ENCODE data around the gene DKK1.

The DKK1 gene

GRCh38 chr10:52334595-52334994 is 20.5 kb downstream of the DKK1 start:
- no peak overlapping the region for H3K27ac ChIP-seq (ENCODE audit: insufficient read depth, low read length, poor library complexity, severe bottlenecking)
- H3K9me3 ChIP-seq (ENCODE audit: control insufficient read depth, low read length) = no peaks in the 10 kb centered on the region
- no peaks in the 10 kb centered on the region for H3K27me3 ChIP-seq (replicated peaks; ENCODE audit: control insufficient read depth, insufficient read depth, low read length, poor library complexity, severe bottlenecking)
- H3K4me1 ChIP-seq (ENCODE audit: control insufficient read depth, insufficient read depth, low read length, poor library complexity, severe bottlenecking) = no peaks in the 10 kb centered on the region
- no peak overlapping the region for H3K4me3 ChIP-seq (ENCODE audit: insufficient read depth, low read depth, low read length, poor library complexity, severe bottlenecking)
- H3K36me3 ChIP-seq (ENCODE audit: control insufficient read depth, insufficient read depth, low read length) = no peaks in the 10 kb centered on the region
- DNase-seq = no peak

- H3K4me3 ChIP-seq (ENCODE audit: insufficient read depth, low read depth, low read length, poor library complexity, severe bottlenecking) = no peak overlapping the region
- DNase-seq = no peak
- no peaks in the 10 kb centered on the region for H3K9me3 ChIP-seq (ENCODE audit: control insufficient read depth, low read length)
- no peaks in the 10 kb centered on the region for H3K4me1 ChIP-seq (ENCODE audit: control insufficient read depth, insufficient read depth, low read length, poor library complexity, severe bottlenecking)
- no peak overlapping the region for H3K27ac ChIP-seq (ENCODE audit: insufficient read depth, low read length, poor library complexity, severe bottlenecking)
- H3K27me3 ChIP-seq (replicated peaks; ENCODE audit: control insufficient read depth, insufficient read depth, low read length, poor library complexity, severe bottlenecking) = no peaks in the 10 kb centered on the region
- H3K36me3 ChIP-seq (ENCODE audit: control insufficient read depth, insufficient read depth, low read length) = no peaks in the 10 kb centered on the region
Measured at GRCh38 chr10:52335665-52336064, 21.6 kb downstream of the DKK1 start.

- no peaks in the 10 kb centered on the region for H3K27me3 ChIP-seq (replicated peaks; ENCODE audit: control insufficient read depth, insufficient read depth, low read length, poor library complexity, severe bottlenecking)
- H3K36me3 ChIP-seq (ENCODE audit: control insufficient read depth, insufficient read depth, low read length) = no peaks in the 10 kb centered on the region
- no peak for DNase-seq
- no peak overlapping the region for H3K4me3 ChIP-seq (ENCODE audit: insufficient read depth, low read depth, low read length, poor library complexity, severe bottlenecking)
- H3K4me1 ChIP-seq (ENCODE audit: control insufficient read depth, insufficient read depth, low read length, poor library complexity, severe bottlenecking) = no peaks in the 10 kb centered on the region
- no peaks in the 10 kb centered on the region for H3K9me3 ChIP-seq (ENCODE audit: control insufficient read depth, low read length)
- H3K27ac ChIP-seq (ENCODE audit: insufficient read depth, low read length, poor library complexity, severe bottlenecking) = no peak overlapping the region
Measured at GRCh38 chr10:52337225-52337624, 23.1 kb downstream of the DKK1 start.

DNA sequence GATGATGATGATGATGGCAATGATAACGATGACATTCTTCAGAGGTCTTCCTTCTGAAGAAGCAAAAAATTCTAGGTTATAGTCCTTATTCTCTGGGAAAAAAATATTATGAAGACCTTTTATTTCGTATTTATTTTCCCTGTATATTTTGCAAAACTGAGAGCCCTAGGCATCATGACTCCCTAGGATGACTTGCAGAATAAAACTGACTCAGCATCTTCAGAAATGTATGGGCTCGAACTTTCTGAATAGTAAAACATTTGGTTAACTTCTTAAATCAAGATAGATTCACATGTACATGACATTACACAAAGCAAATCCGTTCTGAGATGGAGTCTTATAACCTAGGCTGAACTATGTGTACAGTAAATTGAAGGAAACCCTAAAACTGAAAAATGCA is 29.4 kb downstream of the DKK1 start:
- no peak for DNase-seq
- Histone ChIP-seq H3K27ac (ENCODE audit: insufficient read depth, low read length, poor library complexity, severe bottlenecking) (no peak overlapping the region), H3K9me3 (ENCODE audit: control insufficient read depth, low read length) (no peaks in the 10 kb centered on the region), H3K4me1 (ENCODE audit: control insufficient read depth, insufficient read depth, low read length, poor library complexity, severe bottlenecking) (no peaks in the 10 kb centered on the region), H3K27me3 (replicated peaks; ENCODE audit: control insufficient read depth, insufficient read depth, low read length, poor library complexity, severe bottlenecking) (no peaks in the 10 kb centered on the region), H3K36me3 (ENCODE audit: control insufficient read depth, insufficient read depth, low read length) (no peaks in the 10 kb centered on the region), H3K4me3 (ENCODE audit: insufficient read depth, low read depth, low read length, poor library complexity, severe bottlenecking) (no peak overlapping the region)

GRCh38 chr10:52346394-52347326 is 32.6 kb downstream of the DKK1 start:
- Histone ChIP-seq H3K27me3 (replicated peaks; ENCODE audit: control insufficient read depth, insufficient read depth, low read length, poor library complexity, severe bottlenecking) (no peaks in the 10 kb centered on the region), H3K27ac (ENCODE audit: insufficient read depth, low read length, poor library complexity, severe bottlenecking) (no peak overlapping the region), H3K4me1 (ENCODE audit: control insufficient read depth, insufficient read depth, low read length, poor library complexity, severe bottlenecking) (no peaks in the 10 kb centered on the region), H3K4me3 (ENCODE audit: insufficient read depth, low read depth, low read length, poor library complexity, severe bottlenecking) (no peak overlapping the region), H3K36me3 (ENCODE audit: control insufficient read depth, insufficient read depth, low read length) (no peaks in the 10 kb centered on the region), H3K9me3 (ENCODE audit: control insufficient read depth, low read length) (no peaks in the 10 kb centered on the region)
- no peak for DNase-seq

- H3K4me1 ChIP-seq (ENCODE audit: control insufficient read depth, insufficient read depth, low read length, poor library complexity, severe bottlenecking) = no peaks in the 10 kb centered on the region
- no peak overlapping the region for H3K27ac ChIP-seq (ENCODE audit: insufficient read depth, low read length, poor library complexity, severe bottlenecking)
- H3K4me3 ChIP-seq (ENCODE audit: insufficient read depth, low read depth, low read length, poor library complexity, severe bottlenecking) = no peak overlapping the region
- H3K27me3 ChIP-seq (replicated peaks; ENCODE audit: control insufficient read depth, insufficient read depth, low read length, poor library complexity, severe bottlenecking) = no peaks in the 10 kb centered on the region
- H3K36me3 ChIP-seq (ENCODE audit: control insufficient read depth, insufficient read depth, low read length) = no peaks in the 10 kb centered on the region
- no peaks in the 10 kb centered on the region for H3K9me3 ChIP-seq (ENCODE audit: control insufficient read depth, low read length)
- no peak for DNase-seq
Measured at GRCh38 chr10:52347327-52347667, 33.2 kb downstream of the DKK1 start.

- DNase-seq = no peak
- Histone ChIP-seq H3K4me1 (ENCODE audit: control insufficient read depth, insufficient read depth, low read length, poor library complexity, severe bottlenecking) (no peaks in the 10 kb centered on the region), H3K36me3 (ENCODE audit: control insufficient read depth, insufficient read depth, low read length) (no peaks in the 10 kb centered on the region)
Measured at GRCh38 chr10:52348037-52348564, 34.0 kb downstream of the DKK1 start.

GRCh38 chr10:52351914-52352330 is 37.8 kb downstream of the DKK1 start:
- Histone ChIP-seq H3K4me3 (ENCODE audit: insufficient read depth, low read depth, low read length, poor library complexity, severe bottlenecking) (no peak overlapping the region), H3K9me3 (ENCODE audit: control insufficient read depth, low read length) (no peaks in the 10 kb centered on the region), H3K4me1 (ENCODE audit: control insufficient read depth, insufficient read depth, low read length, poor library complexity, severe bottlenecking) (no peaks in the 10 kb centered on the region), H3K27me3 (replicated peaks; ENCODE audit: control insufficient read depth, insufficient read depth, low read length, poor library complexity, severe bottlenecking) (no peaks in the 10 kb centered on the region), H3K36me3 (ENCODE audit: control insufficient read depth, insufficient read depth, low read length) (no peaks in the 10 kb centered on the region), H3K27ac (ENCODE audit: insufficient read depth, low read length, poor library complexity, severe bottlenecking) (no peak overlapping the region)
- DNase-seq = no peak

More at GRCh38 chr10:52348037-52348564, 34.0 kb downstream of the DKK1 start:
- Histone ChIP-seq H3K27ac (ENCODE audit: insufficient read depth, low read length, poor library complexity, severe bottlenecking) (no peak overlapping the region), H3K4me3 (ENCODE audit: insufficient read depth, low read depth, low read length, poor library complexity, severe bottlenecking) (no peak overlapping the region), H3K9me3 (ENCODE audit: control insufficient read depth, low read length) (no peaks in the 10 kb centered on the region), H3K27me3 (replicated peaks; ENCODE audit: control insufficient read depth, insufficient read depth, low read length, poor library complexity, severe bottlenecking) (no peaks in the 10 kb centered on the region)

- no peak overlapping the region for H3K4me3 ChIP-seq (ENCODE audit: insufficient read depth, low read depth, low read length, poor library complexity, severe bottlenecking)
- H3K27ac ChIP-seq (ENCODE audit: insufficient read depth, low read length, poor library complexity, severe bottlenecking) = no peak overlapping the region
- H3K27me3 ChIP-seq (replicated peaks; ENCODE audit: control insufficient read depth, insufficient read depth, low read length, poor library complexity, severe bottlenecking) = no peaks in the 10 kb centered on the region
- no peaks in the 10 kb centered on the region for H3K9me3 ChIP-seq (ENCODE audit: control insufficient read depth, low read length)
- no peak for DNase-seq
- no peaks in the 10 kb centered on the region for H3K4me1 ChIP-seq (ENCODE audit: control insufficient read depth, insufficient read depth, low read length, poor library complexity, severe bottlenecking)
- H3K36me3 ChIP-seq (ENCODE audit: control insufficient read depth, insufficient read depth, low read length) = no peaks in the 10 kb centered on the region
Measured at GRCh38 chr10:52353205-52353604, 39.1 kb downstream of the DKK1 start.

- DNase-seq = no peak
- Histone ChIP-seq H3K27ac (ENCODE audit: insufficient read depth, low read length, poor library complexity, severe bottlenecking) (no peak overlapping the region), H3K9me3 (ENCODE audit: control insufficient read depth, low read length) (no peaks in the 10 kb centered on the region), H3K4me3 (ENCODE audit: insufficient read depth, low read depth, low read length, poor library complexity, severe bottlenecking) (no peak overlapping the region), H3K27me3 (replicated peaks; ENCODE audit: control insufficient read depth, insufficient read depth, low read length, poor library complexity, severe bottlenecking) (no peaks in the 10 kb centered on the region), H3K4me1 (ENCODE audit: control insufficient read depth, insufficient read depth, low read length, poor library complexity, severe bottlenecking) (no peaks in the 10 kb centered on the region), H3K36me3 (ENCODE audit: control insufficient read depth, insufficient read depth, low read length) (no peaks in the 10 kb centered on the region)
Measured at GRCh38 chr10:52353960-52354394, 39.9 kb downstream of the DKK1 start.

Measured in effector memory CD4-positive, alpha-beta T cell (primary cell).